GM19468 (cell line): ENCODE measurements around the gene ASB9.
"Not testable (repeated sequence)": the region's sequence is repeated elsewhere in the genome, so short reads cannot be mapped to it uniquely, and the experiment has no call there.

Experiments used
- ATAC-seq: cut with Tn5 transposase; IDR thresholded peaks from one replicate; pipeline ENCODE4 v1.9.1; 2021; ENCODE audit warnings: mild to moderate bottlenecking, moderate library complexity, moderate number of reproducible peaks; ENCODE audit not compliant: unreplicated experiment; ENCODE audit errors: extremely low read depth

Gene ASB9

DNA sequence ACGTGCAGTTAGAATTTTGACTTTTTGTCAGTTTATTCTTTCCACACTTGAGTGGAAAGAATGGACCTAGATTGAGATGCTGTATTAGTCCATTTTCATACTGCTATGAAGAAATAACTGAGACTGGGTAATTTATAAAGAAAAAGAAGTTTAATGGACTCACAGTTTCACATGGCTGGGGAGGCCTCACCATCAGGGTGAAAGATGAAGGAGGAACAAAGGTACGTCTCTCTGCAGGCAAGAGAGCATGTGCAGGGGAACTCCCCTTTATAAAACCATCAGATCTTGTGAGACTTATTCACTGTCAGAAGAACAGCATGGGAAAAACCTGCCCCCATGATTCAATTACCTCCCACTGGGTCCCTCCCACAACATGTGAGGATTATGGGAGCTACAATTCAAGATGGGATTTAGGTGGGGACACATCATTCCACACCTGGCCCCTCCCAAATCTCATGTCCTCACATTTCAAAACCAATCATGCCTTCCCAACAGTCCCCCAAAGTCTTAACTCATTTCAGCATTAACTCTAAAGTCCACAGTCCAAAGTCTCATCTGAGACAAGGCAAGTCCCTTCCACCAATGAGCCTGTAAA lies 71.2 kb downstream of the ASB9 start:
- ATAC-seq, result not testable (repeated sequence)

DNA sequence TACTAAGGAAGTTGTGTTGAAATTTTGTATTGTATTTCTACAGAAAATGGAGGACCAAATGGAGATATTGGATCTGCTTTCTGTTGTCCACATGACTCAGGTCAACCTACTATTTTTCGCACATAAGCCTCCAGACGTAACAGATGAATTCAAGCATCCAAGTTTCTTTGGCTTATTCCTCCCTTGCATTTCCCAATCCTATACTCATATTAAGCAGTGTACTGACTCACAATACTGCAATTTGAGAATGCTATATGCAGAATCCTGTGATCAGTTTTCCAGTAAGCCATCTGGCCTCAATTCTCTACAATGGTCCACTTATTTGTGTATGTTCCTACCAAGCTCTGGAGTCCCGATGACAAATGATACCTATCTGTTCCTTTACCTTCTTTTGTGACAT lies 75.7 kb downstream of the ASB9 start:
- no peak for ATAC-seq
